ENCODE results near the gene SMARCA2.

SMARCA2 gene

GRCh38 chr9:2023532-2023931 lies 8.4 kb downstream of the SMARCA2 start:
- H3K4me1 ChIP-seq (ENCODE audit: control insufficient read depth, insufficient read depth, low read length) = peaks cover 2% of the 10 kb centered on the region; the same call in 1 of the 2 replicates
- WGBS (ENCODE audit: insufficient coverage, insufficient read length) = no CpG with 5 or more reads among the region's 5 CpGs
- H3K27me3 ChIP-seq (ENCODE audit: control insufficient read depth, insufficient read depth, low read length) = no peaks in the 10 kb centered on the region; the same call in 1 of the 2 replicates
- no peaks in the 10 kb centered on the region for H3K36me3 ChIP-seq (ENCODE audit: control insufficient read depth, insufficient read depth, low read length)
- DNase-seq (ENCODE audit: low read depth, low spot score) = no peak
- no peaks in the 10 kb centered on the region for H3K9me3 ChIP-seq (ENCODE audit: control insufficient read depth, insufficient read depth, low read length)
- no peak overlapping the region for H3K4me3 ChIP-seq (ENCODE audit: low read length)
- no peak overlapping the region for H3K27ac ChIP-seq (ENCODE audit: low read length)

- no peak overlapping the region for H3K4me3 ChIP-seq (ENCODE audit: low read length)
- no peaks in the 10 kb centered on the region for H3K36me3 ChIP-seq (ENCODE audit: control insufficient read depth, insufficient read depth, low read length)
- no peaks in the 10 kb centered on the region for H3K27me3 ChIP-seq (ENCODE audit: control insufficient read depth, insufficient read depth, low read length)
- H3K9me3 ChIP-seq (ENCODE audit: control insufficient read depth, insufficient read depth, low read length) = no peaks in the 10 kb centered on the region
- no CpG with 5 or more reads among the region's 5 CpGs for WGBS (ENCODE audit: insufficient coverage, insufficient read length)
- DNase-seq (ENCODE audit: low read depth, low spot score) = no peak
- peaks cover 2% of the 10 kb centered on the region; the same call in 1 of the 2 replicates for H3K4me1 ChIP-seq (ENCODE audit: control insufficient read depth, insufficient read depth, low read length)
- H3K27ac ChIP-seq (ENCODE audit: low read length) = no peak overlapping the region
These were observed 10.0 kb downstream of the SMARCA2 start for GRCh38 chr9:2024888-2025782.

- Histone ChIP-seq H3K4me3 (ENCODE audit: low read length) (no peak overlapping the region), H3K27me3 (ENCODE audit: control insufficient read depth, insufficient read depth, low read length) (no peaks in the 10 kb centered on the region), H3K9me3 (ENCODE audit: control insufficient read depth, insufficient read depth, low read length) (no peaks in the 10 kb centered on the region), H3K36me3 (ENCODE audit: control insufficient read depth, insufficient read depth, low read length) (no peaks in the 10 kb centered on the region), H3K4me1 (ENCODE audit: control insufficient read depth, insufficient read depth, low read length) (peaks cover 2% of the 10 kb centered on the region; the same call in 1 of the 2 replicates), H3K27ac (ENCODE audit: low read length) (no peak overlapping the region)
- 100% methylated on average over 3 of the region's 9 CpGs for WGBS (ENCODE audit: insufficient coverage, insufficient read length)
- DNase-seq (ENCODE audit: low read depth, low spot score) = no peak
These were observed 11.3 kb downstream of the SMARCA2 start for GRCh38 chr9:2026220-2026997.

GRCh38 chr9:2027543-2028160 lies 12.5 kb downstream of the SMARCA2 start:
- H3K9me3 ChIP-seq (ENCODE audit: control insufficient read depth, insufficient read depth, low read length) = no peaks in the 10 kb centered on the region
- no peak overlapping the region for H3K4me3 ChIP-seq (ENCODE audit: low read length)
- peaks cover 2% of the 10 kb centered on the region; the same call in 1 of the 2 replicates for H3K4me1 ChIP-seq (ENCODE audit: control insufficient read depth, insufficient read depth, low read length)
- no peak overlapping the region for H3K27ac ChIP-seq (ENCODE audit: low read length)
- no peaks in the 10 kb centered on the region for H3K36me3 ChIP-seq (ENCODE audit: control insufficient read depth, insufficient read depth, low read length)
- no peak for DNase-seq (ENCODE audit: low read depth, low spot score)
- no peaks in the 10 kb centered on the region for H3K27me3 ChIP-seq (ENCODE audit: control insufficient read depth, insufficient read depth, low read length)
- WGBS (ENCODE audit: insufficient coverage, insufficient read length) = no CpG with 5 or more reads among the region's 5 CpGs

GRCh38 chr9:2028888-2029287 lies 13.7 kb downstream of the SMARCA2 start:
- WGBS (ENCODE audit: insufficient coverage, insufficient read length) = no CpG with 5 or more reads among the region's 7 CpGs
- no peaks in the 10 kb centered on the region for H3K36me3 ChIP-seq (ENCODE audit: control insufficient read depth, insufficient read depth, low read length)

GRCh38 chr9:2029666-2030170 lies 14.6 kb downstream of the SMARCA2 start:
- no peaks in the 10 kb centered on the region for H3K36me3 ChIP-seq (ENCODE audit: control insufficient read depth, insufficient read depth, low read length)
- peaks cover under 1% of the 10 kb centered on the region; the same call in 1 of the 2 replicates for H3K4me1 ChIP-seq (ENCODE audit: control insufficient read depth, insufficient read depth, low read length)
- no peak for DNase-seq (ENCODE audit: low read depth, low spot score)
- H3K27ac ChIP-seq (ENCODE audit: low read length) = no peak overlapping the region
- no peak overlapping the region for H3K4me3 ChIP-seq (ENCODE audit: low read length)
- no peaks in the 10 kb centered on the region for H3K9me3 ChIP-seq (ENCODE audit: control insufficient read depth, insufficient read depth, low read length)
- H3K27me3 ChIP-seq (ENCODE audit: control insufficient read depth, insufficient read depth, low read length) = no peaks in the 10 kb centered on the region
- no CpG with 5 or more reads among the region's 2 CpGs for WGBS (ENCODE audit: insufficient coverage, insufficient read length)

More at GRCh38 chr9:2028888-2029287, 13.7 kb downstream of the SMARCA2 start:
- Histone ChIP-seq H3K4me1 (ENCODE audit: control insufficient read depth, insufficient read depth, low read length) (peaks cover 2% of the 10 kb centered on the region; the same call in 1 of the 2 replicates), H3K27ac (ENCODE audit: low read length) (no peak overlapping the region), H3K4me3 (ENCODE audit: low read length) (no peak overlapping the region), H3K9me3 (ENCODE audit: control insufficient read depth, insufficient read depth, low read length) (no peaks in the 10 kb centered on the region), H3K27me3 (ENCODE audit: control insufficient read depth, insufficient read depth, low read length) (no peaks in the 10 kb centered on the region)
- no peak for DNase-seq (ENCODE audit: low read depth, low spot score)

- H3K4me1 ChIP-seq (ENCODE audit: control insufficient read depth, insufficient read depth, low read length) = no peaks in the 10 kb centered on the region
- H3K4me3 ChIP-seq (ENCODE audit: low read length) = no peak overlapping the region
- WGBS (ENCODE audit: insufficient coverage, insufficient read length) = no CpG with 5 or more reads among the region's 5 CpGs
- H3K27ac ChIP-seq (ENCODE audit: low read length) = no peak overlapping the region
- H3K27me3 ChIP-seq (ENCODE audit: control insufficient read depth, insufficient read depth, low read length) = no peaks in the 10 kb centered on the region
- DNase-seq (ENCODE audit: low read depth, low spot score) = no peak
- no peaks in the 10 kb centered on the region for H3K9me3 ChIP-seq (ENCODE audit: control insufficient read depth, insufficient read depth, low read length)
- H3K36me3 ChIP-seq (ENCODE audit: control insufficient read depth, insufficient read depth, low read length) = no peaks in the 10 kb centered on the region
These were observed 17.1 kb downstream of the SMARCA2 start for GRCh38 chr9:2032234-2032633.

GRCh38 chr9:2036844-2037243 lies 21.7 kb downstream of the SMARCA2 start:
- no CpG with 5 or more reads among the region's 4 CpGs for WGBS (ENCODE audit: insufficient coverage, insufficient read length)
- Histone ChIP-seq H3K9me3 (ENCODE audit: control insufficient read depth, insufficient read depth, low read length) (no peaks in the 10 kb centered on the region), H3K36me3 (ENCODE audit: control insufficient read depth, insufficient read depth, low read length) (no peaks in the 10 kb centered on the region), H3K27ac (ENCODE audit: low read length) (no peak overlapping the region), H3K4me3 (ENCODE audit: low read length) (no peak overlapping the region), H3K27me3 (ENCODE audit: control insufficient read depth, insufficient read depth, low read length) (no peaks in the 10 kb centered on the region), H3K4me1 (ENCODE audit: control insufficient read depth, insufficient read depth, low read length) (no peaks in the 10 kb centered on the region)
- DNase-seq (ENCODE audit: low read depth, low spot score) = no peak

GRCh38 chr9:2039294-2040180 lies 24.4 kb downstream of the SMARCA2 start:
- H3K36me3 ChIP-seq (ENCODE audit: control insufficient read depth, insufficient read depth, low read length) = no peaks in the 10 kb centered on the region
- H3K4me1 ChIP-seq (ENCODE audit: control insufficient read depth, insufficient read depth, low read length) = no peaks in the 10 kb centered on the region
- H3K27me3 ChIP-seq (ENCODE audit: control insufficient read depth, insufficient read depth, low read length) = no peaks in the 10 kb centered on the region
- no peak overlapping the region for H3K4me3 ChIP-seq (ENCODE audit: low read length)
- WGBS (ENCODE audit: insufficient coverage, insufficient read length) = no CpG with 5 or more reads among the region's 20 CpGs
- no peaks in the 10 kb centered on the region for H3K9me3 ChIP-seq (ENCODE audit: control insufficient read depth, insufficient read depth, low read length)
- DNase-seq (ENCODE audit: low read depth, low spot score) = no peak
- H3K27ac ChIP-seq (ENCODE audit: low read length) = no peak overlapping the region
